GM18517 (cell line): ENCODE data around the gene EIF4A2.
"Not testable (repeated sequence)": the region's sequence is repeated elsewhere in the genome, so short reads cannot be mapped to it uniquely, and the experiment has no call there.

Experiments
- ATAC-seq: cut with Tn5 transposase; IDR thresholded peaks from one replicate; pipeline ENCODE4 v1.9.1; 2021; ENCODE audit warnings: mild to moderate bottlenecking, moderate library complexity; ENCODE audit not compliant: unreplicated experiment

The EIF4A2 gene

GRCh38 chr3:186784820-186785494, 1.6 kb downstream of the EIF4A2 start:
- ATAC-seq, result no peak

- ATAC-seq, result no peak
Measured at GRCh38 chr3:186785495-186786018, 2.2 kb downstream of the EIF4A2 start.

DNA sequence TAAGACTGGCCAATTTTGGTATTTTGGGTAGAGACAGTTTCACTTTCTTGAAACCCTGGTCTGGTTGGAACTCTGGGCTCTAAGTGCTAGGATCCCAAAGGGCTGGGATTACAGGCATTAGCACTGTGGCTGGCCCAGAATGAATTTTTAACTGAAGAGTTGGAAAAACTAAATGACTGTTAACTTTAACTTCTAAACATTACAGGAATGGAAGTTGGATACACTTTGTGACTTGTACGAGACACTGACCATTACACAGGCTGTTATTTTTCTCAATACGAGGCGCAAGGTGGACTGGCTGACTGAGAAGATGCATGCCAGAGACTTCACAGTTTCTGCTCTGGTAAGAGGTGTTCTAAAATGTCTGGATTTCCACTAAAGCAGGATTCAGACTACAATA, 3.5 kb downstream of the EIF4A2 start:
- no peak for ATAC-seq

GRCh38 chr3:186787642-186788481, 4.5 kb downstream of the EIF4A2 start:
- no peak for ATAC-seq

DNA sequence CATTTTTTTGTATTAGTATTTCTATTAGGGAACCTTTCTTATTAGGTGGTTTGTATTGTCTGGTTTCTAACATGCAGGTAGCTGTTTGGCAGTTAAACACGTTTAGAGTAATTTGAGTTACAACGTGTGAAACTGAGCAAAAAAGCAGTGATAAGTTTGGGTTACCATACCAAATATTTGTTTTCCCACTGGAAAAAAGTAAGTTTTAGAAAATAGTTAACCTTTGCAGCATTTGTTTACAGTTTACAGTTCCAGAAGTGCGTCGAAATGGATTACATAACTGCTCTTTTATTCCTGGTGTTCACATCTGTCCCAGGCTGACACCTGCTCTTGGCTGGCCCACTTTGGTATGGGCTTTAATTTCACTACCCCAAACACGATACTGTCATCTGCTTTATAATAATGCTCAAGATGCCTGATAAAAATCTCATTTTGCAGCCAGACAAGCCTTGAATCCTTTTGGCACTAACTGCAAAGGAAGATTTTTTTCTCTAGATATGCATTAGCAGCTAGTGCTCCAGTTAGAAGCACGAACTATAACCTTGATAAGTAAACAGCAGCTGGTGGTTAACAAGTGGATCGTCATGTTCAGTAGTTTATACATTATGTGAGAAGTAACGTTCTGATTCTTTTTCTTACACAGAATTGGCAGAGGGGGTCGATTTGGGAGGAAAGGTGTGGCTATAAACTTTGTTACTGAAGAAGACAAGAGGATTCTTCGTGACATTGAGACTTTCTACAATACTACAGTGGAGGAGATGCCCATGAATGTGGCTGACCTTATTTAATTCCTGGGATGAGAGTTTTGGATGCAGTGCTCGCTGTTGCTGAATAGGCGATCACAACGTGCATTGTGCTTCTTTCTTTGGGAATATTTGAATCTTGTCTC, 5.3 kb downstream of the EIF4A2 start:
- ATAC-seq, result no peak

DNA sequence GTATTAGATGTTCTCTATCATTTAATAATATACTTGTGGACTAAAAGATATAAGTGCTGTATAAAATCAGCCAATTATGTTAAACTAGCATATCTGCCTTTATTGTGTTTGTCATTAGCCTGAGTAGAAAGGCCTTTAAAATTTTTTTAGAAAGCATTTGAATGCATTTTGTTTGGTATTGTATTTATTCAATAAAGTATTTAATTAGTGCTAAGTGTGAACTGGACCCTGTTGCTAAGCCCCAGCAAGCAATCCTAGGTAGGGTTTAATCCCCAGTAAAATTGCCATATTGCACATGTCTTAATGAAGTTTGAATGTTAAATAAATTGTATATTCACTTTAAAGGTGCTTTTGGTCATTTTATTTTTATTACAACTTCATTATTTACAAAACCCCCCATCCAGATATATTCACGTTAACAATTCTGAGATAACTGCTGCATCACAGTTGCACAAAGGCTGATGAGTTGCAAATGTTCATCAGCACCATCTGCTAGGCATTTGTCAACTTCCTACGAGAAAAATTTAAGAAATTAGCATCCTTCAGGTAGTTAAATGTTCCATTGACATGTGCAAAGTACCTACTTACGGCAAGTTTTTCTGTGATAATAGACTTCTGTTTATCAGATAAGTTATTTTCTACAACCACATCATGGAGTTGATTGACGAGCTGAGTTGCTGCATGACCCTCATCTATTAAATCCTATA, 6.3 kb downstream of the EIF4A2 start:
- no peak for ATAC-seq

- no peak for ATAC-seq
Measured at GRCh38 chr3:186790261-186790981, 7.0 kb downstream of the EIF4A2 start.

GRCh38 chr3:186798239-186798874, 15.0 kb downstream of the EIF4A2 start:
- ATAC-seq, result no peak

DNA sequence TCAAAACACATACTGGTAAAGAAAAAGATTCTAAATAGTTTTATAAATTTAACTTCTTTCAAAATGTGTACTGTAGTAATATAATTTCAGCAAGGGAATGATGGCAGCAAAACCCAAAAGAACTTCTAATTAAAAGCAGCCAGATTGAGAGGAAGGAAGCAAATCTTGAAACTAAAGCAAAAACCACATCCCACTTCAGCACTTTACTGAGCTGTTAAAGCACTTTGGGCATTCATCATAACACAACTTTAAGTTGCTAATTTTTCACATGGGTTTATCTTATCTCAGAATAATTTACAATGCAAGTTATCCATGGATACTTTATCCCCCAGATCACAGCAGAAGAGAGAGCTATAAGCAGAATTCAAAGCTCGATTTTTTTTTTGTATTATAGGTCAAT, 16.9 kb downstream of the EIF4A2 start:
- ATAC-seq, result no peak

DNA sequence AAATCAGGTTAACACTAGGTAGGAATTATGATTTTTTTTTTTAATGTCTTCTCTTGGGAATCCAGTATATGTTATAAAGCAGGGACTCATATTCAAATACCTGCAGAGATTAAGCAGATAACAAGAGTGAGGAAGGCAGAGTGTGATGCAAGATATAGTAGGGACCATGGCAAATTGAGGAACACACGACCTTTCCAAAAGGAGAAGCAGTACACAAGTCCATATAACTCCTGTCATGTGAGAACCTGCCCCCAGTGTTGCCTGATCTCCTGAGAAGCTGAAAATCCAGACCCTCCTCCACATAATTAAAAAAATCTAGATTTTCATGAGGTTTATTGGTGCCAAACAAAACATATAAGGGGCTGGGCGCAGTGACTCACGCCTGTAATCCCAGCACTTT, 19.3 kb downstream of the EIF4A2 start:
- ATAC-seq, result no peak

- not testable (repeated sequence) for ATAC-seq
Measured at GRCh38 chr3:186803447-186803846, 20.1 kb downstream of the EIF4A2 start.

GRCh38 chr3:186806089-186807055, 23.0 kb downstream of the EIF4A2 start, which contains the start of gene RFC4:
Gene RFC4 (minus strand): TSS chr3:186806482. CDS start chr3:186804713, 1,769 bp downstream.
- peak; percentile 80 for ATAC-seq

GRCh38 chr3:186807231-186807630, 23.9 kb downstream of the EIF4A2 start:
- no peak for ATAC-seq

DNA sequence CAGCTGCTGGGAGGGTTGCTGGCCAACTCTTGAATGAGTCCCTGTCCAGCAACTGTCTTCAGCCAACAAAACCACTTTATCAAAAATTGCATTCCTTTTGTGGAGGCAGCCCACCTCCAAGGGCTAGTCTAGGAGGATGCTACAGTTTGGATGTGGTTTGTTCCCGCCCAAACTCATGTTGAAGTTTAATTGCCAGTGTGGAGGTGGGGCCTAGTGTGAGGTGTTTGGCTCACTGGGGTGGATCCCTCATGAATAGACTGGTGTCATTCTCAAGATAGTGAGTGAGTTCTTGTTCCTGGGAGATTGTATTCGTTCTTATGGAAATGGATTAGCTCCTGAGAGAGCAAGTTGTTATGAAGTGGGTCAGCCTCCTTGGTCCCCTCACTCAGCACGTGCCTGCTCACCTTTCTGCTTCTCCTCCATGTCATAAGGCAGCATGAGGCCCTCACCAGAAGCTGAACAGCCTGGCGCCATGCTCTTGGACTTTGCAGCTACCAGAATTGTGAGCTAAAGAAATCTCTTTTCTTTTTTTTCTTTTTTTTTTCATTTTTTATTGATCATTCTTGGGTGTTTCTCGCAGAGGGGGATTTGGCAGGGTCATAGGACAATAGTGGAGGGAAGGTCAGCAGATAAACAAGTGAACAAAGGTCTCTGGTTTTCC, 27.1 kb downstream of the EIF4A2 start:
- no peak for ATAC-seq

DNA sequence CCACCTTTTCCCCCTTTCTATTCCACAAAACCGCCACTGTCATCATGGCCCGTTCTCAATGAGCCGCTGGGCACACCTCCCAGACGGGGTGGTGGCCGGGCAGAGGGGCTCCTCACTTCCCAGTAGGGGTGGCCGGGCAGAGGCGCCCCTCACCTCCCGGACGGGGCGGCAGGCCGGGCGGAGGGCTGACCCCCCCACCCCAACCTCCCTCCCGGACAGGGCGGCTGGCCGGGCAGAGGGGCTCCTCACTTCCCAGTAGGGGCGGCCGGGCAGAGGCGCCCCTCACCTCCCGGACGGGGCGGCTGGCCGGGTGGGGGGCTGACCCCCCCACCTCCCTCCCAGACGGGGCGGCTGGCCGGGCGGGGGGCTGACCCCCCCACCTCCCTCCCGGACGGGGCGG, 27.9 kb downstream of the EIF4A2 start:
- ATAC-seq, result not testable (repeated sequence)

DNA sequence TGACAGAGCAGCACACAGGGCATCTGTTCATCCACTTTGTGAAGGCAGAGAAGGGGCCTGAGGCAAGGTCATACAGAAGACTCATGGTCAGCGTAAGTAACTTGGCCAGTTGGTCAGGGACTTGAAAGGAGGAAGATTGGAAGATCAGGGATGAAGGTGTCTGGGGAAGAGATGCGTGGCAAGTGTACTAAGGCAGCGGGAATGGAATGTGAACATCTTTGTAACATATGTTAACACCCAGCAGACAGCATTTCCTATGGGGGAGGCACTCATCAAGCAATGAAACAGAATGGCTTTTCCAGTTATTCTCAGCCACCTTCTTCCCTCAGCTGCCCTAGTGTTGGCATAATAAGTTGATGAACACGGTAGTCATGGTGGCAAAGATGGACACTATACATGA, 30.7 kb downstream of the EIF4A2 start:
- ATAC-seq, result no peak

DNA sequence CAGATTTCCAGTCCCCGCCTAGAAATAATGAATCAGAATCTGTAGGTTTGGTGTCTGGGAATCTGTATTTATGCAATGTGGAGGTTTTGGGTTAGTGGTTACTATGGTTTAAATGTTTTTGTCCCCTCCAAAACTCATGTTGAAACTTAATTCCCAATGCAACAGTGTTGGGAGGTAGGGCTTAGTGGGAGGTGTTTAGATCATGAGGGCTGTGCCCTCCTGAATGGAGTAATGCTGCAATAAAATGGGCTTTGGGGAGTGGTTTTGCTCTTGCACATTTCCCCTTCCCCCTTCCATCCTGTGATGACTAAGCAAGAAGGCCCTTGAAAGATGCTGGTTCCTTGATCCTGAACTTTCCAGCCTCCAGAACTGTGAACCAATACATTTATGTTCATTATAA, 32.1 kb downstream of the EIF4A2 start:
- ATAC-seq, result no peak

DNA sequence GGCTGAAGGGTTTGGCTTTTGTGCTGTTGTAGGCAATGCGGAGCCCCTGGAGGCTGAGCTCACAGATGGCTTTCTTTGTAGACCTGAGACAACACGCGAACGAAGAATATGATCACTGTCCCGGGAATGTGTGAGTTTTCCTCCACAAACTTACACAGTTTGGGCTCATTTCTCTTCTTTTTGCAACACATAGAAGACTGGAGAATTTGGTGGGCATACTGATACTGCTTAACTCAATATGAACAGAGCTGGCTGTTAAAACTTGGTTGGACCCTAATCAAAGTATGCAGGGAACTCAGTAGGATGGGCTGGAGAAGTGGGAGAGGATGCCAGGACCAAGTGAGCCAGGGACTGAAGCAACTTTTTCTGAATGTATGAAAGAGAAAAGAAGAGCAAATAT, 35.1 kb downstream of the EIF4A2 start:
- ATAC-seq, result no peak
